GM18519 (cell line): ENCODE results near the gene MEGF6.

ENCODE experiments used
- ATAC-seq: cut with Tn5 transposase; IDR thresholded peaks from one replicate; pipeline ENCODE4 v1.9.1; 2021; ENCODE audit warnings: mild to moderate bottlenecking, moderate library complexity; ENCODE audit not compliant: unreplicated experiment, low FRiP score

MEGF6 gene, protein sequence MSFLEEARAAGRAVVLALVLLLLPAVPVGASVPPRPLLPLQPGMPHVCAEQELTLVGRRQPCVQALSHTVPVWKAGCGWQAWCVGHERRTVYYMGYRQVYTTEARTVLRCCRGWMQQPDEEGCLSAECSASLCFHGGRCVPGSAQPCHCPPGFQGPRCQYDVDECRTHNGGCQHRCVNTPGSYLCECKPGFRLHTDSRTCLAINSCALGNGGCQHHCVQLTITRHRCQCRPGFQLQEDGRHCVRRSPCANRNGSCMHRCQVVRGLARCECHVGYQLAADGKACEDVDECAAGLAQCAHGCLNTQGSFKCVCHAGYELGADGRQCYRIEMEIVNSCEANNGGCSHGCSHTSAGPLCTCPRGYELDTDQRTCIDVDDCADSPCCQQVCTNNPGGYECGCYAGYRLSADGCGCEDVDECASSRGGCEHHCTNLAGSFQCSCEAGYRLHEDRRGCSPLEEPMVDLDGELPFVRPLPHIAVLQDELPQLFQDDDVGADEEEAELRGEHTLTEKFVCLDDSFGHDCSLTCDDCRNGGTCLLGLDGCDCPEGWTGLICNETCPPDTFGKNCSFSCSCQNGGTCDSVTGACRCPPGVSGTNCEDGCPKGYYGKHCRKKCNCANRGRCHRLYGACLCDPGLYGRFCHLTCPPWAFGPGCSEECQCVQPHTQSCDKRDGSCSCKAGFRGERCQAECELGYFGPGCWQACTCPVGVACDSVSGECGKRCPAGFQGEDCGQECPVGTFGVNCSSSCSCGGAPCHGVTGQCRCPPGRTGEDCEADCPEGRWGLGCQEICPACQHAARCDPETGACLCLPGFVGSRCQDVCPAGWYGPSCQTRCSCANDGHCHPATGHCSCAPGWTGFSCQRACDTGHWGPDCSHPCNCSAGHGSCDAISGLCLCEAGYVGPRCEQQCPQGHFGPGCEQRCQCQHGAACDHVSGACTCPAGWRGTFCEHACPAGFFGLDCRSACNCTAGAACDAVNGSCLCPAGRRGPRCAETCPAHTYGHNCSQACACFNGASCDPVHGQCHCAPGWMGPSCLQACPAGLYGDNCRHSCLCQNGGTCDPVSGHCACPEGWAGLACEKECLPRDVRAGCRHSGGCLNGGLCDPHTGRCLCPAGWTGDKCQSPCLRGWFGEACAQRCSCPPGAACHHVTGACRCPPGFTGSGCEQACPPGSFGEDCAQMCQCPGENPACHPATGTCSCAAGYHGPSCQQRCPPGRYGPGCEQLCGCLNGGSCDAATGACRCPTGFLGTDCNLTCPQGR (N-terminal part only)

DNA sequence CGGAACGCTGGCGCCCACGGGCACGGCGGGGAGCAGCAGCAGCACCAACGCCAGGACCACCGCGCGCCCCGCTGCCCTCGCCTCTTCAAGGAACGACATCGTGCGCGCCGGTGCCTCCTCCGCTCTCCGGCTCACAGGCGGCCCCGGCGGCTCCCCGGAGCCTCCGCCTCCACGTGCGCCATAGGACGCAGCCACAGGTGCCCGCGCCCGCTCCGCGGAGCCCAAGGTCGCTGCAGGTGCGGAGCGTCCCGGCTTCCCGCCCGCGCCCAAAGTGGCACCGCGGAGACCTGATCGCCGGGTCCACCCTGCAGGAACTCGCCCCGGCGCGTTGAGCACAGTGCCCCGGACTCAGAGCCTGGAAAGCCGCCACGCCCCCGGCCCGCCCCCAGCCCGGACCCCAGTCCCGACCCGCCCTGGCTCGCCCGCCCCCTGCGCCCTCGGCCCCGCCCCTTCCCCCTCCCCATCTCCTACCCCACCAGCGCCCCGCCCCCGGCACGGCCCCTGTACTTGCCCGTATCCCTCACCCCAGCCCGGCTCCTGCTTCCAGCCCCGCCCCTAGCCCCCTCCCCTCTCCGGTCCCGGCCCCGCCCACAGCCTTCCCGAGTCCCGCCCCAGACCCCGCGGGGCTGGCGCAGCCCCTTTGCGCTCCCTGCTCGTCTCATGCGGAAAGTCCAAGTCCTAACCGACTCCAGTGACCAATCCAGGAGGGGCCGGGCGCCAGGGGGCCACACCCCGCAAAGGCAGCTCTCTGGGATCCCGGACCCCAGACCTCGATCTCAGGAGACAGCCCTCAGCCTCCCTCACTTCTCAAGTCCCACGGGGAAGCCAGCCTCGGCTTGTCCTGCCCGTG is at the start of gene MEGF6:
Gene MEGF6, minus strand, starts transcription at position 339 of the 850 bp plus-strand sequence. Its CDS starts 240 bp downstream, at position 99.
- no peak for ATAC-seq

DNA sequence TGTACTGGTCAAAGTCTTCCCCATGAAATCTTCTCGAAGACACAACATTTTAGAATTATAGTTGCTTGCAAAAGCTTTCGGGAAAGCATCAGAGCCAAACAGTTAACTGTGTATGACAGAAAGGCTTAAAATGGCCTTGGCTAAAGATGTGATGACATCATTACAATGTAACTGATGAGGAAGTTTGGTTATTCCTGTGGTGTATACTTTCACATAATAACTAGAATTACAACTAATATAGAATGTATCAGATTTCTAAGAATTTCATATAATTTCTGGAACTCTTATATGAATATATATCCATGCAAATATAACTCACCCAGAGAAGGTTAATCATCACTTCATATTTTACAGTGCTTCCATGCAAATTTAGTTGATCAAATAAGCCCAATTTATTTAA is 49.4 kb upstream of the MEGF6 start:
- no peak for ATAC-seq

DNA sequence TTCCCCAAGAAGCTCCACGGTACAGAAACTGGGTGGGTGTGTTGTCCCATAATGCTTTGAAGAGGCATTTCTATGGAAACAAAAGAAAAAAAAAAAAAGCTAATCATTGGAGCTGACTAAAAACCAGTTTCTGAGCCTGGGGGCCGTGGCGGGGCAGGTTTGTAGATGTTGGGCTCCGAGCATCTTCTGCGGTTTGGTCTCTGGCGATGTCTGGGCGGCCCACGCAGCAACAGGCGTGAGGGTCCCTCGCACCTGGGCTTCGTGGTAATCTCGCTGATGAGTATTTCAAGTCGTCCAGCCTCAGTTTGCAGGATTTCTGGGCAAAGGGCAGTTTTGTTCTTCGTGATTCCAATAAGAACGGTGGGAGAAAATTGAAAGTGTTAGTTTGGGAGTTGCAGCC is 47.8 kb upstream of the MEGF6 start:
- ATAC-seq: no peak

DNA sequence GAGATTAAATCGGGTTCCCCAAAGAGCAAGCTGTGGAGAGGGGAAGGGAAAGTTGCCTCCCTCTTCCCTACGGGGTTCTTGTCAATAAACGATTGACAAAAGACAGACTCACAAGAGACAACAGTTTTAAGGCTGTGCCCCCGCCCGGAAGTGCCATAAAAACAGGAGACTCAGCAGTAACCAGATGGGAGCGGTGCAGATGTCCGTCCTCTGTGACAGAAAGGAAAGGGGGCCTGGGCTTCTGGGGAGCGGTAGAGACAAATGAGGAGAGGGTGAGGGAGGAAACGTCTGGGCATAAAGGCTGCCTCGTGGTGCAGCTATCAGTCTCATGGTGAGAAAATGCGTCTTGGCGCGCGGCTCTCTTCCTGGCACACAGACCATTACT is 46.9 kb upstream of the MEGF6 start:
- no peak for ATAC-seq

DNA sequence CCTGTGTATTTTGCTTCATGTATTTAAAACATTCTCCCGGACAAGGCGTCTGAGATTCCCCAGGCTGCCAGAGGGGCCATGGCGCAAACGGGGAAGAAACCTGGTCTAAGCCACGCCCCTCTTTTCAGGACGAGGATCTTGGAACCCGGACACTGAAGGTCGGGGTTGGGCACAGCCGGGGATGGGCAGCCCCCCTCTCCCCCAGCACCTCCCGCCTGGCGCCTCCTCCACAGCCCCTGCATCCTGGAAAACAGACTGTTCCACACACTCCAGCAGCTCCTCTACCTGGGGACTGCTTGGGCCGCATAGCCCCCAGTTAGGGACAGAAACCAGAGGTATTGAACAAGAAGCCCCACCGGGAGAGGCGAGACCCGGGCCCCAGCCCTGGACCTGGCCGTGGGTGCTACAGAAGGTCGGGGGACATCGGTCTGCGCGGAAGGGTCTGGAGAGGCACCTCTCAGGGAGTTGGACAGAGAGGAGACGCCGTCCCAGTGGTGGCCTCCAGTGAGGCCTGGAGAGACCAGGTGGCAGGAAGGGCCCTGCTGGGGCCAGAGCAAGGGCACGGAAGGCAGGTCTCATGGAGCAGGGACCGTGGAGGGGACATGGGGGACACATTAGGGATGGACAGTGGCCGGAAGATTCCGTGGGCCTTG is 46.4 kb upstream of the MEGF6 start:
- no peak for ATAC-seq

DNA sequence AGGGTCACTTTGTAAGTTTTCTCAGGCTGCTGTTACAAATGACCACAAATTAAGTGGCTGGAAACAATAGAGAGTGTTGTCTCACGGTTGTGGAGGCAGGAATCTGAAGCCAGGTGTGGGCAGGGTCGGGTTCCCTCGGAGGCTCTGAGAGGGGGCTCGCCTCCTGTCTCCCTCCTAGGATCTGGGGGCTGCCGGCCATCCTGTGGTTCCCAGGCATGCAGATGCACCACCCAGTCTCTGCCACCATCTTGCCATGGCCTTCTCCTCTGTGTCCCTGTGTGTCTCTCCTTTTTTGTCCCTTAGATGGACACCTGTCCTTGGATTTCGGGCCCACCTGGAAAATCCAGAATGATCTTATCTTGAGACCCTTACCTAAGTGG is 45.8 kb upstream of the MEGF6 start:
- ATAC-seq: peak; percentile 6

DNA sequence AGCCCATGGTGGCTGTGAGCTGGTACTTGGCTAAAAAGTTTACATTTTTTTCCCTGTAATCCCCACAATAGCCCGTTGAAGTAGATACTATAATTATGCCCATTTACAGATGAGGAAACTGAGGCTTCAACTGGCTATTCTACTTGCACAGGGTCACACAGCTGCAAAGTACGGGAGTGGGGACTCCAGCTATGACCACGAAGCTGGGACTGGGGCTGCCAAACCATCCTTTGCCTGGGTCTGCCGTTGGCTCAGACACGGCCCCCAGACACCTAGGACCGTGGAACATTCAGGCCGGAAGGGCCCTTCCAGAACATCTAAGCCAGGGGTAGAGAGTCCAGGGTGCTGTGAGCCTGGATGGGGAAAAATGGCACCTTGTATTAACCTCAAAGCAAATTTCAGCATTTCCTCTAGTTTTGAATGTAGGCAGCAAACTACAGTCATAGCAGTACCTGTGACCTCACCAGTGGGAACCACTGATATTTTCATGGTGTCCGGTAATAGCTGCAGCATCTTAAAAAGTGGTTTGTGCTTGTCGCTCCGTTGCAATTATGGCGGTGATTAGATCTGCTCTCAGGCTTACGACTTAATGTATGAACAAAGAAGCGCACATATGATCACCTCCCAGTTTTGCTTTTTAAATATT is 45.3 kb upstream of the MEGF6 start:
- ATAC-seq: peak; percentile 45

DNA sequence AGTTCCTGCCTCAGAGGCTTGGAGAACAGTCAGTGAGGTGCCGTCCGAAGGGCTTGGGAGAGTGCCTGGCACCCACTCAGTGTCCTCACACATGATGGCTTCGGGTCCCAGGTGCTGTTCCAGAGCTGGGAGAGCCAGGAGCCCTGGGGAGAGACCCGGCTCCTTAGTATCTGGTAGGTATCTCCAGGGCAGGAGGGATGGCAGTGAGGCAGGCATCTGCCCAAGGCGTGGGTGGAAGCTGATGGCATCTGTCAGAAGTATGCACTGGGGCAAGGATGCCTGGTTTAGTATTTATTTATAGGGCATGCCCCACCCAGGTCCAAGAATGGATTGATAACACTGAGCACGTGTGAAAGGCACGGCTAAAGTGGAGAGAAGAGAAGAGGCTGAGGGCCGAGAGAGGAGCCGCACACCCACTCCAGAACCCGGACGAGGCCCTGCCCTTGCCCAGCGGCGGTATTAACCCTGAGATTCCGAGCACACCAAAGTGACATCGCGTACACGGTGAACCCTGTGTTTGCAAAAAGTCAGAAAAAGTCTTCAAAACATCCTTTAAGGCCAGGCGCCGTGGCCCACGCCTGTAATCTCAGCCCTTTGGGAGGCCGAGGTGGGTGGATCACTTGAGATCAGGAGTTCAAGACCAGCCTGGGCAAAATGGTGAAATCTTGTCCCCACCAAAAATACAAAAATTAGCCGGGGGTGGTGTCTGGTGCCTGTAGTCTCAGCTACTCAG is 43.4 kb upstream of the MEGF6 start:
- ATAC-seq: no peak

DNA sequence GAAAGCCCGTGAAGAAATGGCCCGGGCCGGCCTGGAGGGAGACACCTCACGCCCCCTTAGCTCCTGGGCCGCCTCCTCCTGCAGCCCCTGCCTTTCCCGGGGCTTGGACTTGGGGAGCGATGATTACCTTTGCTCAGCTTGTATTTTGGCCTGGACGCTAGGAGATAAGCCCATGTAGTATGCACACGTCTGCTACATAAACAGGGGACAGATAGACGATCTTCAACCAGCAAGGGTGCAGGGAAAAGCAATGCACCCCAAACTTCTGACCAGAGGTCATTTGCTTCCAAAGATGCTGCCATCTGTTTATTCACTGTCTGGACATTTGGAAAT is 41.9 kb upstream of the MEGF6 start:
- no peak for ATAC-seq

DNA sequence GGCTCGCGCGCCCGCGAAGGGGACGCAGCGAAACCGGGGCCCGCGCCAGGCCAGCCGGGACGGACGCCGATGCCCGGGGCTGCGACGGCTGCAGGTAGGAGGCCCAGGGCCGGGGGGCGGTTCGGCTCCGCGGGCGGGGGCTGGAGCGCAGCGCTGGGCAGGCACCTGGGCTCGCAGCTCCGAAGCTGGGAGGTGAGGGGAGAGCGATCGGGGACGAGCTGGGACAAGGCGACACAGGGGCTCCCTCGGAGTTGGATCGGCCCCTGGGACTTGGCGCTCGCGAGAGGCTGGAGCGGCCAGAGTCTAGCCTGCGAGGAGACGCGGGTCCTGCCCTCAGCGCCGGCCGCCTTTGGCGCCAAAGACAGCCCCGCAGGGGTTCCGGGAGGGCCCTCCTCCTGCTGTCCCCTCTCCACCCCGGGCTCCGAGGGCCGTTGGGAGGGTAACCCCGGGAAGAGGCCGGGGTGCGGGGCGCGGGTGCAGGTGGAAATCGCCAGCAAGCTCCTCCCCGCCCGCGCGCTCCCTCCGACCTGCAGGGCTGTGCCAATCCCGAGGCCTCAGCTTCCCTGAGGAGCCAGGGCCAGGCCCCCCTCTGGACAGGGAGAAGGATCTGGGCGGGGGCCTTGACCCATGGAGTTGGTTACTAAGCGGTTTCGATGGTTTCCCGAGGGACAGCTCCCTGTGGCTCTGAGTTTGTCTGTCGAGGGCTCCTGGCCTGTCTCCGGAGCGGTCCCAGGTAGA is 41.4 kb upstream of the MEGF6 start:
- no peak for ATAC-seq

DNA sequence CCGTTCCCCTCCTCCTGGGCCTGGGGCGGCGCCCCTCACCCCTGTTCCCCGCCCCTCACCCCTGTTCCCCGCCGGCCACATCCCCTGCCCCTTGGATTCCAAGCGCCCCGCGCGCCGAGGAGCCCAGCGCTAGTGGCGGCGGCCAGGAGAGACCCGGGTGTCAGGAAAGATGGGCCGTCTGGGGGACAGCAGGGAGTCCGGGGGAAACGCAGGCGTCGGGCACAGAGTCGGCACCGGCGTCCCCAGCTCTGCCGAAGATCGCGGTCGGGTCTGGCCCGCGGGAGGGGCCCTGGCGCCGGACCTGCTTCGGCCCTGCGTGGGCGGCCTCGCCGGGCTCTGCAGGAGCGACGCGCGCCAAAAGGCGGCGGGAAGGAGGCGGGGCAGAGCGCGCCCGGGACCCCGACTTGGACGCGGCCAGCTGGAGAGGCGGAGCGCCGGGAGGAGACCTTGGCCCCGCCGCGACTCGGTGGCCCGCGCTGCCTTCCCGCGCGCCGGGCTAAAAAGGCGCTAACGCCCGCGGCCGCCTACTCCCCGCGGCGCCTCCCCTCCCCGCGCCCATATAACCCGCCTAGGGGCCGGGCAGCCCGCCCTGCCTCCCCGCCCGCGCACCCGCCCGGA is 40.7 kb upstream of the MEGF6 start, which contains the start of gene TP73:
Gene TP73, plus strand, starts transcription at position 587 of the 618 bp plus-strand sequence. CDS start 29,850 bp downstream, outside the sequence.
- no peak for ATAC-seq

DNA sequence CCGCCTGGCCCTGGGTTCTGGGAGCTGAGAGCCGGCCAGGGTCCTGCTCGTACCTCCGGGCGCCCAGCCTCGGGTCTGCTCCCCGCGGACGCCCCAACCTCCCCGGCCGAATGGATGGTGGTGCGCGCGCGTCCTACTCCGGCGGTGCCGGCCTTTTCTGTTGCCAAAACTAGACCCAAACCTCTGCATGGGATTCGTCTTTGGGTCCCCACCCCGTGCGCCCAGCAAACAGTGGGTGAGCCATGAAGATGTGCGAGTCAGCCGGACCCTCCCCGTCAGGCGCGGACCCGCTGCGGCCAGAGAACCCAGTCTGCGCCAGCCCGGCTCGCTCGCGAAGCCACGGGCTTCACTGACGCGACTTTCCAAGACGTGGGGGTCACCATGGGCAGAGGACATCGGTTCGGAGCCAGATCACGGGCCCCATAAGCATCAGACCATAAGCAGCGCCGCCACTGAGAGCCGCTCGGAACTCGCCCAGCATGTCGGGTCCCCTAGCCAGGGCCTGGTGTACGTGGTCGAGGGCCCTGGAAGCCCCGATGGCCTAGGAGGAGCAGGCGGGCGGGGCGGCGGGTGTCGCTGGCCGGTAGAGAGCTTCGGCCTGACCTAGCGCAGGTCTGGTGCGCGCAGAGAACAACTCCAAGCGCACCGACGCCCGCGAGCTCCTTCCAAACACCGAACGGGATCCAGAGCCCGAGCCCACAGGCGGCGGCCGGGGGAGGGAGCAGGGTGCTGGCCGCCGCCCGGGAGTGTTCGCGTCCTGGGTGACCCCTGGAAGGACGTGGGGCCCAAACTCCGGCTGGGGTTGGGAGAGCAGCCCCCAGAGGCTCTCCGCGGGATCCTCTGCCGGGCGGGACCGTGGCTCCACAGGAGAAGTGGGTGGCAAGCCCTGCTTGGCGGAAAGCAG is 40.0 kb upstream of the MEGF6 start:
- no peak for ATAC-seq

DNA sequence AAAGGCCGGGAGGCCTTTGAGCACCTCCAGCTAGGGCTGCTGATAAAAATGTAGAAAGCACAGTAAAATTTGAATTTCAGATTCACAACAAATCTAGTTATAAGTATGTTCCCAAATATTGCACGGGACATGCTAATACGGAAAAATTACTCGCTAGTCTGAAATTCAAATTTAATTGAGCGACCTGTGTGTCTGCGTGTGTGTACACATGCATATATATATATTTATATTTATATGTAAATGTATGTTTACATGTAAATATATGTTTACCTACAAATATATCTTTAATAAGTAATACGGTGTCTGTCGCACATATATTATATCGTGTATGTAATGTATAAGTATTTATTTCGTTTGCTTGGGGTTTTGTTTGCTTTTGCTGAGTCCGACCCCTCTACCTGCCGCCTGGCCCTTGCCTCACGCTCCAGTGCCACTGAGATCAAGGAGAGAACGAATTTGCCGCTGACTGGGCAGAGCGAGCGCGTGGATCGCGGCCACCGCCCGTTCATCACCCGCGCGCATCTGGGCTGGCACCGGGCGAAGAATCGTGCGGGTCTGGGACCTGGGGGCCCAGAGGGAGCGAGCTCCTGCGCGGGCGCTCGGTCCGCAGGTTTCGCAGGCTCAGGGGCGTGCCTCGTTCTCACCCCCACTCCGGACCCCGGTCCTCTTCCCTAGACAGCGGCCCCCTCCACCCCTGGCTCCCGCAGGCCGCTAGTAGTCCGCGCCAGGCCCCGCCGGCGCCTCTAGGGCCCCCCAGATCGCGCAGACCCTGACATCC is 39.1 kb upstream of the MEGF6 start:
- no peak for ATAC-seq

DNA sequence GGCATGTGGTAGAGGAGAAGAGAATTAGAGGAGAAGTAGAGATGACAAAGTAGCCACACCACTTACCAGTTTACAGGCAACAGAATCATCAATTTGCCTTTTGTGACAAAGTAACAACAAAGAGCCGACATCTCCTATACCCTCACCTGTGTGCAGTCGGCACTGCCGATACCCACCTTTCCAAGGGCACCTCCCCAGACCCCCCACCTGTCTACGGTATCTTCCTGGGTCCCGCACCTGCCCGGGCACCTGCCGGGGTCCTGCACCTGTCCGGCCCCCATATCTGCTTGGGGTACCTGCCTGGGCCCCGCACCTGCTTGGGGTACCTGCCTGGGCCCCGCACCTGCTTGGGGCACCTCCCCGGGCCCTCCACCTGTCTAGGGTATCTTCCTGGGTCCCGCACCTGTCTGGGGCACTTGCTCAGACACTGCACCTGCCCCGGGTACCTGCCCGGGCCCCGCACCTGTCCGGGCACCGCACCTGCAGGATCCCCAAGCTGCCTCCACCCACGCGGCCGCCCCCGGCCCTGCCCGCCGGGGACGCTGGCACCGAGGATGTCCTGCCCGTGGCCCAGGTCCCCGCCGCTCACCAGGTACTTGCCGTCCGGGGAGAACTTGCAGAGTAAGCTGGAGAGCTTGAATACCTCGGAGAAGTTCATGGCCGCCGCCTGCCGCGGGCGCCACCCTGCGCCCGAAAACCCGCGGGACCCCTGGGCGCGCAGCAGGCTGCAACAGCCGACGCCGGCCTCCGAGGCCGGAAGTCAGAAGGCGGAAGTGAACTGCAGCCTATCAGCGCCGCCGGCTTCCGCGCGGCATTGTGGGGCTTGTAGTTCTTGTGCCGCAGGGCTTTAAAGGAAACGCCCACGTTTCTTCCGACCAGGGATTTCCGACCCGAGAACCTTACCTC is 38.3 kb upstream of the MEGF6 start, which contains the start of gene WRAP73:
Gene WRAP73, minus strand, starts transcription at position 762 of the 906 bp plus-strand sequence. Its CDS starts 104 bp downstream, at position 658.
- ATAC-seq: peak; percentile 79
